Transverse colon (tissue), 4 donors: ENCODE measurements around the gene ZBTB38. TPM values are rescaled to one million over a fixed set of nuclear protein-coding genes. Genes with fewer than 3 reads are reported as not detected.

Experiments used
- DNase-seq: peaks from one replicate; pipeline ENCODE4 v3.0.0-alpha.2; 2019
- H3K27ac ChIP-seq, 4 donors: fragments of 200-600 bp; sonication (generic); 2 replicates each; pipeline ENCODE4 v1.5.1; 2016 to 2018; ENCODE audit warnings: inconsistent platforms in 4 of 4
- H3K27me3 ChIP-seq: fragments of 200-600 bp; sonication (generic); 2 replicates; pipeline ENCODE4 v1.5.1; 2017; ENCODE audit warnings: inconsistent platforms
- H3K36me3 ChIP-seq, 4 donors: fragments of 200-600 bp; sonication (generic); 2 replicates each; pipeline ENCODE4 v1.5.1; 2017 to 2019; ENCODE audit warnings: inconsistent platforms in 4 of 4
- H3K4me1 ChIP-seq, 4 donors: fragments of 200-600 bp; sonication (generic); 2 replicates each; pipeline ENCODE4 v1.5.1; 2017 to 2020; ENCODE audit warnings: inconsistent platforms in 4 of 4
- H3K4me3 ChIP-seq, 4 donors: fragments of 200-600 bp; sonication (generic); 1 replicate in 1 of 4; 2 replicates in 3 of 4; pipeline versions ENCODE4 v1.5.1 to v1.6.1; 2017 to 2019; ENCODE audit warnings: inconsistent platforms in 4 of 4
- H3K9me3 ChIP-seq, 2 donors: fragments of 200-600 bp; sonication (generic); 2 replicates each; pipeline ENCODE4 v1.5.1; 2017 to 2019; ENCODE audit warnings: inconsistent platforms in 2 of 2
- CTCF ChIP-seq, 5 experiments: fragments of 200-600 bp in 3 of 5; fragments of 450-650 bp in 2 of 5; sonication (generic) in 3 of 5; IDR thresholded peaks; 1 replicate in 2 of 5; 2 replicates in 3 of 5; pipeline ENCODE4 v1.5.1; 2016 to 2017; ENCODE audit warnings: antibody characterized with exemption in 5 of 5, inconsistent platforms in 3 of 5, mild to moderate bottlenecking in 2 of 5, moderate library complexity in 1 of 5
- EP300 ChIP-seq: sonication (generic); formaldehyde crosslinking; IDR thresholded peaks from one replicate; pipeline ENCODE4 v1.6.1; 2017; ENCODE audit warnings: antibody characterized with exemption, low read depth
- POLR2A ChIP-seq: fragments of 450-650 bp; IDR thresholded peaks from one replicate; pipeline ENCODE4 v1.6.1; 2016; ENCODE audit warnings: antibody characterized with exemption, mild to moderate bottlenecking, moderate library complexity
- POLR2AphosphoS5 ChIP-seq, 3 donors: sonication (generic); formaldehyde crosslinking; IDR thresholded peaks; one replicate each; pipeline ENCODE4 v1.6.1; 2016; ENCODE audit warnings: antibody characterized with exemption in 3 of 3
- WGBS, 2 donors: methylation state at CpG; one replicate each; pipeline ENCODE4 v1.1.5; 2018; ENCODE audit warnings: low coverage in 1 of 2; 5-methylcytosine and 5-hydroxymethylcytosine counted together
- in situ Hi-C, 4 donors: fragments of 200-750 bp; cut with MboI; loops; one replicate each; pipeline versions ENCODE4 v1.15.0 to v1.15.1; 2017; ENCODE audit warnings: low sequenced_read_pairs in 3 of 4, low pct_ligation_motif_present in 1 of 4, low pct_unique_long_range_greater_than_20kb in 1 of 4
- intact Hi-C: fragments of 100-400 bp; cut with DNase I; formaldehyde crosslinking; loops from one replicate; pipeline ENCODE4 v1.15.1; 2023; ENCODE audit warnings: low total_unique reads
- total RNA-seq, 4 donors: library from RNA; depleted of rRNA; stranded (reverse); fragments of >200 nt; gene quantifications; one replicate each; pipeline ENCODE4 v1.1.0, GENCODE V29; 2016

Gene ZBTB38
- total RNA-seq, 4 donors from 2014 or later, result 71.8 to 182 (median 169) TPM

- intact Hi-C loops, result no loop called here
- 78 to 81% methylated on average over 2 of the region's 2 CpGs for WGBS, 2 donors
- in situ Hi-C loops, result no loop called here
- H3K36me3 ChIP-seq, result peaks cover 0 to 4% (median 0%) of the 10 kb centered on the region in 4 donors
- no peak for DNase-seq
- no peak for TF ChIP-seq CTCF (IDR thresholded peaks at IDR 0.05)
- TF ChIP-seq POLR2A, result no peak
- TF ChIP-seq POLR2AphosphoS5 (IDR thresholded peaks at IDR 0.05), result no peak
- no peak for TF ChIP-seq EP300
- no peaks in the 10 kb centered on the region for H3K9me3 ChIP-seq
- H3K27ac ChIP-seq, result peak overlapping the region in 3 of 4 donors; percentile 2 to 66 (median 59)
- no peaks in the 10 kb centered on the region for H3K27me3 ChIP-seq
- H3K4me1 ChIP-seq, result peaks cover 0 to 15% (median 3%) of the 10 kb centered on the region in 4 donors
- H3K4me3 ChIP-seq, result no peak overlapping the region
Measured at GRCh38 chr3:141382571-141382970, 14.3 kb downstream of the ZBTB38 start.

GRCh38 chr3:141383555-141384129, 15.3 kb downstream of the ZBTB38 start:
- H3K9me3 ChIP-seq, result no peaks in the 10 kb centered on the region
- peaks cover 0 to 4% (median 0%) of the 10 kb centered on the region in 4 donors for H3K36me3 ChIP-seq
- peak overlapping the region; percentile 23 to 66 (median 55) for H3K27ac ChIP-seq
- TF ChIP-seq EP300, result no peak
- no peak for TF ChIP-seq CTCF (IDR thresholded peaks at IDR 0.05)
- TF ChIP-seq POLR2AphosphoS5 (IDR thresholded peaks at IDR 0.05), result no peak
- TF ChIP-seq POLR2A, result no peak
- intact Hi-C loops (no loop called here), in situ Hi-C loops (no loop called here)
- peaks cover 0 to 11% (median 1%) of the 10 kb centered on the region in 4 donors for H3K4me1 ChIP-seq
- DNase-seq, result no peak
- no peaks in the 10 kb centered on the region for H3K27me3 ChIP-seq
- 32 to 62% methylated on average over 7 to 14 of the region's 14 CpGs for WGBS, 2 donors
- H3K4me3 ChIP-seq, result peak overlapping the region in 1 of 4 donors; percentile 2

GRCh38 chr3:141384157-141384556, 15.9 kb downstream of the ZBTB38 start:
- TF ChIP-seq EP300 (no peak), POLR2A (no peak), CTCF (IDR thresholded peaks at IDR 0.05) (no peak), POLR2AphosphoS5 (IDR thresholded peaks at IDR 0.05) (no peak)
- intact Hi-C loops, result no loop called here
- 69 to 89% methylated on average over 3 to 4 of the region's 4 CpGs for WGBS, 2 donors
- DNase-seq, result no peak
- Histone ChIP-seq H3K9me3 (no peaks in the 10 kb centered on the region), H3K36me3 (peaks cover 0 to 4% (median 0%) of the 10 kb centered on the region in 4 donors), H3K4me3 (no peak overlapping the region), H3K27me3 (no peaks in the 10 kb centered on the region), H3K27ac (peak overlapping the region; percentile 23 to 66 (median 55)), H3K4me1 (peaks cover 0 to 13% (median 1%) of the 10 kb centered on the region in 4 donors)
- in situ Hi-C loops, result no loop called here

- TF ChIP-seq POLR2AphosphoS5 (IDR thresholded peaks at IDR 0.05) (no peak), CTCF (IDR thresholded peaks at IDR 0.05) (no peak)
- Histone ChIP-seq H3K9me3 (no peaks in the 10 kb centered on the region), H3K27me3 (no peaks in the 10 kb centered on the region), H3K36me3 (peaks cover 0 to 4% (median 0%) of the 10 kb centered on the region in 4 donors), H3K27ac (peak overlapping the region; percentile 23 to 66 (median 55)), H3K4me1 (peaks cover 0 to 13% (median 1%) of the 10 kb centered on the region in 4 donors), H3K4me3 (no peak overlapping the region)
- intact Hi-C loops, result no loop called here
- 87 to 100% methylated on average over 2 to 5 of the region's 5 CpGs for whole genome bisulfite sequencing, 2 donors
- no peak for DNase-seq
- in situ Hi-C loops, result no loop called here
Measured at GRCh38 chr3:141384575-141384974, 16.3 kb downstream of the ZBTB38 start.
